ENCODE results near the gene LOXL3. TPM values are rescaled to one million over a fixed set of nuclear protein-coding genes. Genes with fewer than 3 reads are reported as not detected.
"Not testable (repeated sequence)": the region's sequence is repeated elsewhere in the genome, so short reads cannot be mapped to it uniquely, and the experiment has no call there.

The LOXL3 gene
- total RNA-seq, 2 experiments from 2014 or later, result 0.42 to 0.62 TPM

- Mint-ChIP-seq H3K27ac (no peak overlapping the region), H3K27me3 (no peaks in the 10 kb centered on the region), H3K36me3 (peaks cover 13% of the 10 kb centered on the region), H3K4me1 (peaks cover 7% of the 10 kb centered on the region), H3K4me3 (no peak overlapping the region), H3K9me3 (no peaks in the 10 kb centered on the region)
- DNase-seq (no peak), ATAC-seq (ENCODE audit: low read depth) (no peak)
- POLR2A ChIA-PET, result interaction anchor here (0.7 to 0.9 kb wide), 2 partner anchors 9 to 14 kb away, joined by 3 read pairs; no protein-coding TSS in a partner anchor
Measured at GRCh38 chr2:74489906-74490305, 63.8 kb downstream of the LOXL3 start.

- Mint-ChIP-seq H3K4me3 (no peak overlapping the region), H3K27ac (no peak overlapping the region), H3K36me3 (peaks cover 13% of the 10 kb centered on the region), H3K9me3 (no peaks in the 10 kb centered on the region), H3K27me3 (no peaks in the 10 kb centered on the region), H3K4me1 (peaks cover 11% of the 10 kb centered on the region)
- POLR2A ChIA-PET, result interaction anchor here (0.9 kb wide), 1 partner anchor 15 kb away, joined by 3 read pairs; no protein-coding TSS in a partner anchor
- DNase-seq, result no peak
- no peak for ATAC-seq (ENCODE audit: low read depth)
Measured at GRCh38 chr2:74488643-74489481, 64.9 kb downstream of the LOXL3 start.

DNA sequence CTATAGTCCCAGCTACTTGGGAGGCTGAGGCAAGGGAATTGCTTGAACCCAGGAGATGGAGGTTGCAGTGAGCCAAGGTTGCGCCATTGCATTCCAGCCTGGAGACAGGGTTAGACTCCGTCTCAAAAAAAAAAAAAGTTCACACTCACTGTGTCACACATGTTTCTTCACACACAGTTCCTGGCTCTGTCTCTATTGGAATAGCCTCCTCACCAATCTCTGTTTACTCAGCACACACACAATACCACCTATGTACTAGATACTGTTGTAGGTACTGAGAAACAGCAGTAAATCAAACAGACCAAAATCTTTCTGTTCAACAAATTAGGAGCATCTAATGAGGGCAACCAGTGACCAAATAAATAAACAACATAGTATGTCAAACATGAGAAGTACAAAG is 67.6 kb downstream of the LOXL3 start:
- no peak overlapping the region for H3K4me3 Mint-ChIP-seq

DNA sequence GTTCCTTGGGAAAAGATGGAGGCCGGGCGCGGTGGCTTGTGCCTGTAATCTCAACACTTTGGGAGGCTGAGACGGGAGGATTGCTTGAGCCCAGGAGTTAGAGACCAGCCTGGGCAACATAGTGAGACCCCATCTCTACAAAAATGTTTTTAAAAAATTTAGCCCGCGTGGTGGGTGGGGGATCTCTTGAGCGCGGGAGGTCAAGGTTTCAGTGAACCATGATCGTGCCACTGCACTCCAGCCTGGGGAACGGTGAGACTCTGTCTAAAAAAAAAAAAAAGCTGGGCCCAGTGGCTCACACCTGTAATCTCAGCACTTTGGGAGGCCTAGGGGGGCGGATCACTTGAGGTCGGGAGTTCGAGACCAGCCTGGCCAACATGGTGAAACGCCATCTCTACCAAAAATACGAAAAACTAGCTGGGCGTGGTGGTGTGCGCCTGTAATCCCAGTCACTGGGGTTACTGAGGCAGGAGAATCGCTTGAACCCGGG is 70.0 kb downstream of the LOXL3 start:
- POLR2A ChIA-PET, result interaction anchor here (1.0 to 4.2 kb wide), 8 partner anchors 11 to 103 kb away, joined by 3 to 61 read pairs (median 23); partner anchors contain the start of genes AUP1, HTRA2, INO80B and LBX2
- H3K4me1 Mint-ChIP-seq, result peaks cover 30% of the 10 kb centered on the region
- H3K36me3 Mint-ChIP-seq, result peaks cover 12% of the 10 kb centered on the region
- not testable (repeated sequence) for H3K9me3 Mint-ChIP-seq; DNase-seq; H3K27me3 Mint-ChIP-seq; ATAC-seq (ENCODE audit: low read depth)
- H3K4me3 Mint-ChIP-seq, result peak overlapping the region; percentile 99
- peak overlapping the region; percentile 99 for H3K27ac Mint-ChIP-seq

More for the DNA sequence above, 67.6 kb downstream of the LOXL3 start:
- DNase-seq (no peak), ATAC-seq (ENCODE audit: low read depth) (no peak)
- POLR2A ChIA-PET, result no interaction called here
- no peaks in the 10 kb centered on the region for H3K27me3 Mint-ChIP-seq
- no peaks in the 10 kb centered on the region for H3K9me3 Mint-ChIP-seq
- H3K27ac Mint-ChIP-seq, result no peak overlapping the region
- H3K36me3 Mint-ChIP-seq, result peaks cover 10% of the 10 kb centered on the region
- H3K4me1 Mint-ChIP-seq, result peaks cover 16% of the 10 kb centered on the region

DNA sequence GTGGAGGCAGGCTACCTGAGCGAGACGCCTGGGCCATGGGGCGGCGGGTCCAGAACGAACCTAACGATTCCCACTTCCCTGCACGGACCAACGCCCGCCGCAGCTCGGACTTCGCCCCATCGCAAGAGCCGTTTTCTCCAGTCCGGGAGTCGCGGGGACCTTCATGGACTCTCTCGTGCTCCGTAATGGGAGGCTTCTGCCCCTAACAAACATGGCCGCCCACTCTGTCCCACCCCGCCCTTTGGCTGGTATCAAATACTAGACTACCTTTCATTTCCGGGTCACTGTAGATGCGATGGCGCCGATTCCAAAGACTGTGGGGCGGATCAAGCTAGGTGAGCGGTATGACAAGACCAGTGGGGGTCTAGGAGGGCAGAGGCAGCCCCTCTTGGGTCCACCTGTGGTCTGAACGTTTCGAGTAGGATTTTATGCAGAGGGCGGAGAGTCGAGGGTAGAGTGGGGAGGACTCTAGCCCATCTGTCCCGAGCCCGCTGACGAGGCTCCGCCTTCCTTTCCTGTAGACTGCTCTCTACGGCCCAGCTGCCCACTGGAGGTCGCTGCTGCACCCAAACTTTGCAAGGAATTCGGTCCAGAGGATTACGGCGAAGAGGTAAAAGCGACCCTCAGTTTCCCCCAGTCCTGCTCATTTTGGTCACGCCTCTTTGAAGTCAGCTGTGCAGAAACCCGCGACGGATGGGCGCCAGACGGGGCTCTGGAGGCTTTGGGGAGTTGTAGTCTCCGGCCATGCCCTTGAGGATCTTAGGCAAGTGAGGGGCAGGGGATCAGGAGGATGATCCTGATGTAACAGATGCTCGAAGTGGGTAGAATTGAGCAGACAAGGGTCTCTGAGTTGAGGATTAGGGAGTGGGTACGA is 70.7 kb downstream of the LOXL3 start, which contains the start of the genes CCDC142 and TTC31:
CCDC142 (minus strand) TSS at position 198 of the 874 bp plus-strand sequence; CDS start at position 37, 161 bp downstream.
TTC31 (plus strand) TSS at position 281 of the 874 bp plus-strand sequence; CDS start at position 296, 15 bp downstream.
- POLR2A ChIA-PET, result interaction anchor here (0.9 to 4.2 kb wide), 16 partner anchors 9 to 104 kb away, joined by 3 to 61 read pairs (median 12); partner anchors contain the start of genes AUP1, C2orf81, HTRA2 and INO80B
- H3K9me3 Mint-ChIP-seq, result no peaks in the 10 kb centered on the region
- H3K4me3 Mint-ChIP-seq, result peak within 1 kb of the TSS; percentile 99
- H3K27ac Mint-ChIP-seq, result peak within 1 kb of the TSS; percentile 99
- peaks cover 12% of the 10 kb centered on the region for H3K36me3 Mint-ChIP-seq
- ATAC-seq (ENCODE audit: low read depth) (peak; percentile 93), DNase-seq (peak; percentile 91)
- peaks cover 30% of the 10 kb centered on the region for H3K4me1 Mint-ChIP-seq
- no peaks in the 10 kb centered on the region for H3K27me3 Mint-ChIP-seq

Other genes with a start within 250 kb of the LOXL3 start
- gene SLC4A5, start 210.5 kb downstream of the LOXL3 start, total RNA-seq, result 1 to 10 TPM; 3.6 to 6.6 TPM
- gene DCTN1, start 173.6 kb downstream of the LOXL3 start, total RNA-seq, result 100 to 1,000 TPM; 111 to 113 TPM
- 1 to 10 TPM; 3.7 to 5.8 TPM for gene C2orf81, start 132.3 kb downstream of the LOXL3 start, total RNA-seq
- gene WDR54, start 132.2 kb downstream of the LOXL3 start, total RNA-seq, result 10 to 100 TPM; 88.9 to 94.4 TPM
- 1 to 10 TPM in 1 of 2 experiments, under 1 TPM in 1; 0.80 to 1.8 TPM for gene RTKN, start 112.0 kb downstream of the LOXL3 start, total RNA-seq
- 10 to 100 TPM; 46.8 to 51.4 TPM for gene INO80B, start 98.9 kb downstream of the LOXL3 start, total RNA-seq
- 10 to 100 TPM; 66.8 to 69.6 TPM for gene WBP1, start 95.5 kb downstream of the LOXL3 start, total RNA-seq
- 10 to 100 TPM; 66.1 to 68.7 TPM for gene MOGS, start 88.6 kb downstream of the LOXL3 start, total RNA-seq
- 10 to 100 TPM; 91.6 to 92.1 TPM for gene MRPL53, start 81.3 kb downstream of the LOXL3 start, total RNA-seq
- 10 to 100 TPM; 36.8 to 37.1 TPM for gene CCDC142, start 70.9 kb downstream of the LOXL3 start, total RNA-seq
- 10 to 100 TPM; 44.1 to 46.2 TPM for gene TTC31, start 70.9 kb downstream of the LOXL3 start, total RNA-seq
- 1 to 10 TPM; 1.2 to 1.3 TPM for gene LBX2, start 54.3 kb downstream of the LOXL3 start, total RNA-seq
- 10 to 100 TPM; 35.9 to 40.1 TPM for gene PCGF1, start 46.2 kb downstream of the LOXL3 start, total RNA-seq
- gene TLX2, start 39.5 kb downstream of the LOXL3 start, total RNA-seq, result under 1 TPM; 0.69 to 0.88 TPM
- gene DQX1, start 27.7 kb downstream of the LOXL3 start, total RNA-seq, result under 1 TPM; 0.20 to 0.39 TPM
- gene AUP1, start 24.2 kb downstream of the LOXL3 start, total RNA-seq, result 100 to 1,000 TPM; 126 to 127 TPM
- 10 to 100 TPM; 46.6 to 47.4 TPM for gene HTRA2, start 24.0 kb downstream of the LOXL3 start, total RNA-seq
- gene DOK1, start 778 bp upstream of the LOXL3 start, total RNA-seq, result 10 to 100 TPM; 37.7 to 38.3 TPM
- gene M1AP, start 94.4 kb upstream of the LOXL3 start, total RNA-seq, result not detected
- gene SEMA4F, start 100.3 kb upstream of the LOXL3 start, total RNA-seq, result 10 to 100 TPM in 1 of 2 experiments, 1 to 10 TPM in 1; 9.6 to 11.1 TPM